PC-3 (cell line): ENCODE results near the gene ANK3. TPM values are rescaled to one million over a fixed set of nuclear protein-coding genes. Genes with fewer than 3 reads are reported as not detected.

Experiments
- ATAC-seq: fragments of 200-7000 bp; cut with Tn5 transposase; 2 replicates; pipeline ENCODE4 v1.9.1; 2020; ENCODE audit warnings: mild to moderate bottlenecking, moderate library complexity
- BruUV-seq: library from RNA; stranded (reverse); fragments of 400-500 nt; replicated peaks from 2 replicates; lab custom pipeline; 2021; lab: Mats Ljungman, UMichigan
- CTCF ChIA-PET: fragments of 300-600 bp; sonication (Branson Sonifier 250); formaldehyde crosslinking; loops from one replicate; lab custom pipeline; 2022; ENCODE audit warnings: antibody characterized with exemption; lab: Charles Lee
- POLR2A ChIA-PET: fragments of 300-600 bp; sonication (Branson Sonifier 250); formaldehyde crosslinking; loops from one replicate; lab custom pipeline; 2022; ENCODE audit warnings: antibody characterized with exemption; ENCODE audit not compliant: unreplicated experiment; lab: Charles Lee
- DNase-seq: peaks from one replicate; pipeline ENCODE4 v3.0.0-alpha.2; 2015
- H2AFZ ChIP-seq: fragments of 300-600 bp; sonication (generic); 2 replicates; pipeline ENCODE4 v1.6.0; 2016; ENCODE audit warnings: antibody characterized with exemption, low read length
- H3F3A ChIP-seq: fragments of 300-600 bp; sonication (generic); one replicate; pipeline ENCODE4 v1.6.0; 2017; ENCODE audit warnings: antibody characterized with exemption, low read length, control low read depth, mild to moderate bottlenecking; ENCODE audit not compliant: unreplicated experiment
- H3K27ac ChIP-seq: fragments of 300-600 bp; sonication (generic); 2 replicates; pipeline ENCODE4 v1.5.1; 2016; ENCODE audit warnings: mild to moderate bottlenecking, low read length
- H3K27me3 ChIP-seq: fragments of 300-600 bp; sonication (generic); 2 replicates; pipeline ENCODE4 v1.6.1; 2016; ENCODE audit warnings: low read length, mixed read lengths
- H3K36me3 ChIP-seq: fragments of 300-600 bp; sonication (generic); 2 replicates; pipeline ENCODE4 v1.6.1; 2016; ENCODE audit warnings: low read depth, mixed run types, low read length, mixed read lengths
- H3K4me1 ChIP-seq: fragments of 300-600 bp; sonication (generic); 2 replicates; pipeline ENCODE4 v1.5.1; 2016; ENCODE audit warnings: low read length; ENCODE audit not compliant: insufficient read depth
- H3K4me2 ChIP-seq: fragments of 300-600 bp; sonication (generic); 2 replicates; pipeline ENCODE4 v1.6.0; 2016; ENCODE audit warnings: low read length
- H3K4me3 ChIP-seq: fragments of 300-600 bp; sonication (generic); 2 replicates; pipeline ENCODE4 v1.5.1; 2016; ENCODE audit warnings: mild to moderate bottlenecking, low read length, mixed read lengths
- H3K79me2 ChIP-seq: fragments of 300-600 bp; sonication (generic); 2 replicates; pipeline ENCODE4 v1.6.1; 2017; ENCODE audit warnings: low read length, mixed read lengths
- H3K9ac ChIP-seq: fragments of 300-600 bp; sonication (generic); 2 replicates; pipeline ENCODE4 v1.6.0; 2016; ENCODE audit warnings: mild to moderate bottlenecking, low read length
- H3K9me2 ChIP-seq: fragments of 300-600 bp; sonication (generic); replicated peaks from 2 replicates; pipeline ENCODE4 v1.6.1; 2016; ENCODE audit warnings: mixed run types, low read length, mixed read lengths
- H3K9me3 ChIP-seq: fragments of 300-600 bp; sonication (generic); 2 replicates; pipeline ENCODE4 v1.6.1; 2016; ENCODE audit warnings: low read length, mixed read lengths
- H4K20me1 ChIP-seq: fragments of 300-600 bp; sonication (generic); 2 replicates; pipeline ENCODE4 v1.6.1; 2016; ENCODE audit warnings: low read length, mixed read lengths
- EZH2 ChIP-seq: fragments of 300-600 bp; sonication (generic); IDR thresholded peaks from one replicate; pipeline ENCODE4 v1.6.1; 2017; ENCODE audit warnings: antibody characterized with exemption, mild to moderate bottlenecking, low read length; ENCODE audit not compliant: unreplicated experiment
- EZH2phosphoT487 ChIP-seq: fragments of 300-600 bp; sonication (generic); IDR thresholded peaks from 2 replicates; pipeline ENCODE4 v1.6.1; 2018; ENCODE audit warnings: mild to moderate bottlenecking, antibody characterized with exemption, low read length, borderline replicate concordance
- intact Hi-C: fragments of 100-400 bp; cut with micrococcal nuclease; formaldehyde crosslinking; loops from 2 replicates; pipeline ENCODE4 v1.9.0; 2023
- total RNA-seq: library from RNA; depleted of rRNA; stranded (reverse); fragments of >200 nt; gene quantifications from 2 replicates; pipeline ENCODE4 v1.2.3, GENCODE V29; 2014
- TF ChIP-seq, protein P1 (sequence below): fragments of 300-600 bp; sonication (generic); conservative IDR thresholded peaks from 2 replicates; pipeline ENCODE4 v1.5.1; 2017; ENCODE audit warnings: antibody characterized with exemption, low read depth, mild to moderate bottlenecking, low read length

The ANK3 gene
- total RNA-seq, 1 experiment from 2014 or later = 29.5 TPM

GRCh38 chr10:60377955-60378354, 11.7 kb downstream of the ANK3 start:
- H3K4me1 ChIP-seq = peaks cover 35% of the 10 kb centered on the region
- no peaks in the 10 kb centered on the region for H3F3A ChIP-seq
- no peak overlapping the region for H3K4me3 ChIP-seq
- ChIA-PET CTCF (no interaction called here), POLR2A (no interaction called here)
- no peaks in the 10 kb centered on the region for H3K79me2 ChIP-seq
- TF ChIP-seq EZH2phosphoT487 = no peak
- TF ChIP-seq EZH2 = no peak
- TF ChIP-seq, protein P1, sequence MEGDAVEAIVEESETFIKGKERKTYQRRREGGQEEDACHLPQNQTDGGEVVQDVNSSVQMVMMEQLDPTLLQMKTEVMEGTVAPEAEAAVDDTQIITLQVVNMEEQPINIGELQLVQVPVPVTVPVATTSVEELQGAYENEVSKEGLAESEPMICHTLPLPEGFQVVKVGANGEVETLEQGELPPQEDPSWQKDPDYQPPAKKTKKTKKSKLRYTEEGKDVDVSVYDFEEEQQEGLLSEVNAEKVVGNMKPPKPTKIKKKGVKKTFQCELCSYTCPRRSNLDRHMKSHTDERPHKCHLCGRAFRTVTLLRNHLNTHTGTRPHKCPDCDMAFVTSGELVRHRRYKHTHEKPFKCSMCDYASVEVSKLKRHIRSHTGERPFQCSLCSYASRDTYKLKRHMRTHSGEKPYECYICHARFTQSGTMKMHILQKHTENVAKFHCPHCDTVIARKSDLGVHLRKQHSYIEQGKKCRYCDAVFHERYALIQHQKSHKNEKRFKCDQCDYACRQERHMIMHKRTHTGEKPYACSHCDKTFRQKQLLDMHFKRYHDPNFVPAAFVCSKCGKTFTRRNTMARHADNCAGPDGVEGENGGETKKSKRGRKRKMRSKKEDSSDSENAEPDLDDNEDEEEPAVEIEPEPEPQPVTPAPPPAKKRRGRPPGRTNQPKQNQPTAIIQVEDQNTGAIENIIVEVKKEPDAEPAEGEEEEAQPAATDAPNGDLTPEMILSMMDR = no peak
- no peak overlapping the region for H3K9ac ChIP-seq
- H3K9me2 ChIP-seq = no peaks in the 10 kb centered on the region
- H3K4me2 ChIP-seq = peak overlapping the region; percentile 7
- H2AFZ ChIP-seq = no peak overlapping the region
- no peak overlapping the region for H3K27ac ChIP-seq
- H3K36me3 ChIP-seq = no peaks in the 10 kb centered on the region
- H4K20me1 ChIP-seq = no peaks in the 10 kb centered on the region
- ATAC-seq (no peak), DNase-seq (peak; percentile 57)
- no peaks in the 10 kb centered on the region for H3K27me3 ChIP-seq
- BruUV-seq = no TSS peak
- intact Hi-C loops = no loop called here
- H3K9me3 ChIP-seq = no peaks in the 10 kb centered on the region

GRCh38 chr10:60377042-60377352, 12.7 kb downstream of the ANK3 start:
- DNase-seq (no peak), ATAC-seq (no peak)
- H3K4me1 ChIP-seq = peaks cover 28% of the 10 kb centered on the region
- intact Hi-C loops = no loop called here
- no peak overlapping the region for H2AFZ ChIP-seq
- H3K9ac ChIP-seq = no peak overlapping the region
- H3K36me3 ChIP-seq = no peaks in the 10 kb centered on the region
- ChIA-PET POLR2A (interaction anchor here (0.7 kb wide), 1 partner anchor 27 kb away, joined by 4 read pairs; no protein-coding TSS in a partner anchor), CTCF (no interaction called here)
- no peaks in the 10 kb centered on the region for H3K9me3 ChIP-seq
- no peak overlapping the region for H3K4me3 ChIP-seq
- BruUV-seq = no TSS peak
- no peaks in the 10 kb centered on the region for H3K27me3 ChIP-seq
- no peaks in the 10 kb centered on the region for H3K79me2 ChIP-seq
- TF ChIP-seq, protein P1 = no peak
- TF ChIP-seq EZH2 (no peak), EZH2phosphoT487 (no peak)
- H3K4me2 ChIP-seq = no peak overlapping the region
- no peaks in the 10 kb centered on the region for H3F3A ChIP-seq
- H4K20me1 ChIP-seq = no peaks in the 10 kb centered on the region
- H3K27ac ChIP-seq = no peak overlapping the region
- no peaks in the 10 kb centered on the region for H3K9me2 ChIP-seq

DNA sequence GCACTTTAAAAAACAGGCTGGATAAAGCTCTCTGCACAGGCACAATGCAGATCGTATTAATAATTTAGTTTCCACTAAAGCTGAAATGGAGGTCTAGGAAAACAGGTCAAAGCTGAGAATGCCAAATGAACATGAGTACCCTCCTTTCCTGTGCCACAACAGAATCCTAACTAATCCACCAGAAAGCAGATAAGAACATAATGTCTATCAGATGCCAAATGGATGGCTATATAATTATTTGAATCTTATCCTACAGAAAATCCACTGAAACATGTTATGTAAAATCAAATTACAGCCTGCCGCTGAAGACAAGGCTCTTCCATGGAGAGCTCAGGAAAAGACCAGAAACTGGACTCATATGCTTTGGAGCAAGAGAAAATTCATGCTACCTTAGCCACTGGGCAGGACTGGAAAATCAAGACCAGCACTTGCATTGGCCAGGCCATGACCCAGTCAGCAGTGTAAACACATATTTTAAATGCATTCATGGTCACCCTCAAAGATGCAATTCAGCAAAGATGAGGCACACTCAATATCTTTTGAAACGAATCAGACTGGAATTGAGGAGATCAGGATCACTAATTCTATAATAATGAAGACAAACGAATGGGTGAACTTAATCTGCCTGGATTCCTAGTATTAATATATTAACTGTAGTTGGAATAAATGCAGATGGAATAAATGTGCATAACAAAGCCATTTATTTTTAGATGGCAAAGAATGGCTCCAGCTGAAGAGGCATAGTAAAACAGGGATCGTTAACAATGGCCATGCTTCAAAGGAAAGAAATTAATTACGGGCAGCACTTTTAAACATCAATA, 13.2 kb downstream of the ANK3 start:
- Histone ChIP-seq H3K4me1 (peaks cover 26% of the 10 kb centered on the region), H3K36me3 (no peaks in the 10 kb centered on the region), H3K79me2 (no peaks in the 10 kb centered on the region), H3K9ac (no peak overlapping the region), H3K27ac (no peak overlapping the region), H4K20me1 (no peaks in the 10 kb centered on the region), H3F3A (no peaks in the 10 kb centered on the region), H2AFZ (no peak overlapping the region), H3K4me3 (no peak overlapping the region), H3K27me3 (no peaks in the 10 kb centered on the region), H3K4me2 (no peak overlapping the region), H3K9me2 (no peaks in the 10 kb centered on the region), H3K9me3 (no peaks in the 10 kb centered on the region)
- DNase-seq (peak; percentile 29), ATAC-seq (no peak)
- no TSS peak for BruUV-seq
- POLR2A ChIA-PET = interaction anchor here (0.7 kb wide), 1 partner anchor 26 kb away, joined by 4 read pairs; no protein-coding TSS in a partner anchor
- CTCF ChIA-PET = no interaction called here
- TF ChIP-seq EZH2 (no peak), EZH2phosphoT487 (no peak)
- TF ChIP-seq, protein P1 = no peak
- intact Hi-C loops = no loop called here
